ENCODE results near the gene FRAS1.

FRAS1 gene

DNA sequence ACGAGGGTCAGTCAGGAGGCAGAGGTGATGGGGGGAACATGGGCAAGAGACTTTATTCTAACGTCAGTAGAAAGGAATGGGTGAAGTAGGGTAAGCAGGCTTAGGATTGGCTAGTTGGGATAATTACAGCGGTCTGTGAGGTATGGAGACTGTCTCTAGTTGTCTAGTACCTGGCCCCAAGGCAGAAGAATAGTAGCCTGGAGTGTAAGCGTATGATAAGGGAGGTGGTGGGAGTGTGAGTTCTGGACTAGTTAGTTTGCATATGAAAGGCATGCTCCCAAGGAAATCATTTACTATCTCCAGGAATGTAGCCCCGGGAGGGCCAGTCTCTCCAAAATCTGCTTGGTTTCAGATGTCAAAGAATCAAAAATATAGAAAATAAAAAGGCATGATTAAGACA lies 274.8 kb downstream of the FRAS1 start:
- H3K79me2 ChIP-seq (ENCODE audit: insufficient read depth, low read length), result no peaks in the 10 kb centered on the region
- no peaks in the 10 kb centered on the region for H3K36me3 ChIP-seq (ENCODE audit: insufficient read depth, low read length)
- H4K20me1 ChIP-seq (ENCODE audit: insufficient read depth, low read length), result no peaks in the 10 kb centered on the region
- H3K4me3 ChIP-seq (ENCODE audit: low read depth in 1 of 2, low read length in 2 of 2), result no peak overlapping the region
- H3K27ac ChIP-seq (ENCODE audit: low read length), result no peak overlapping the region
- no peaks in the 10 kb centered on the region for H3K4me1 ChIP-seq (ENCODE audit: insufficient read depth, low read length)
- no peak for ATAC-seq (ENCODE audit: insufficient read depth, low read depth)
- H2AFZ ChIP-seq (ENCODE audit: low read depth, low read length), result no peak overlapping the region
- no peak overlapping the region for H3K4me2 ChIP-seq (ENCODE audit: insufficient read depth, low read length)
- no peak overlapping the region for H3K9ac ChIP-seq (ENCODE audit: low read depth, low read length)
- H3K9me3 ChIP-seq (ENCODE audit: insufficient read depth, low read length, severe bottlenecking), result no peaks in the 10 kb centered on the region
- H3K27me3 ChIP-seq (ENCODE audit: insufficient read depth, low read length, poor library complexity), result peaks cover 13% of the 10 kb centered on the region
- no peak for TF ChIP-seq EZH2 (IDR thresholded peaks at IDR 0.05; ENCODE audit: borderline replicate concordance, low read depth, low read length, severe bottlenecking)
- TF ChIP-seq, protein P1, sequence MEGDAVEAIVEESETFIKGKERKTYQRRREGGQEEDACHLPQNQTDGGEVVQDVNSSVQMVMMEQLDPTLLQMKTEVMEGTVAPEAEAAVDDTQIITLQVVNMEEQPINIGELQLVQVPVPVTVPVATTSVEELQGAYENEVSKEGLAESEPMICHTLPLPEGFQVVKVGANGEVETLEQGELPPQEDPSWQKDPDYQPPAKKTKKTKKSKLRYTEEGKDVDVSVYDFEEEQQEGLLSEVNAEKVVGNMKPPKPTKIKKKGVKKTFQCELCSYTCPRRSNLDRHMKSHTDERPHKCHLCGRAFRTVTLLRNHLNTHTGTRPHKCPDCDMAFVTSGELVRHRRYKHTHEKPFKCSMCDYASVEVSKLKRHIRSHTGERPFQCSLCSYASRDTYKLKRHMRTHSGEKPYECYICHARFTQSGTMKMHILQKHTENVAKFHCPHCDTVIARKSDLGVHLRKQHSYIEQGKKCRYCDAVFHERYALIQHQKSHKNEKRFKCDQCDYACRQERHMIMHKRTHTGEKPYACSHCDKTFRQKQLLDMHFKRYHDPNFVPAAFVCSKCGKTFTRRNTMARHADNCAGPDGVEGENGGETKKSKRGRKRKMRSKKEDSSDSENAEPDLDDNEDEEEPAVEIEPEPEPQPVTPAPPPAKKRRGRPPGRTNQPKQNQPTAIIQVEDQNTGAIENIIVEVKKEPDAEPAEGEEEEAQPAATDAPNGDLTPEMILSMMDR (IDR thresholded peaks at IDR 0.05; ENCODE audit: borderline replicate concordance, extremely low read depth, low read length, poor library complexity, severe bottlenecking), result no peak
- no peak for DNase-seq

DNA sequence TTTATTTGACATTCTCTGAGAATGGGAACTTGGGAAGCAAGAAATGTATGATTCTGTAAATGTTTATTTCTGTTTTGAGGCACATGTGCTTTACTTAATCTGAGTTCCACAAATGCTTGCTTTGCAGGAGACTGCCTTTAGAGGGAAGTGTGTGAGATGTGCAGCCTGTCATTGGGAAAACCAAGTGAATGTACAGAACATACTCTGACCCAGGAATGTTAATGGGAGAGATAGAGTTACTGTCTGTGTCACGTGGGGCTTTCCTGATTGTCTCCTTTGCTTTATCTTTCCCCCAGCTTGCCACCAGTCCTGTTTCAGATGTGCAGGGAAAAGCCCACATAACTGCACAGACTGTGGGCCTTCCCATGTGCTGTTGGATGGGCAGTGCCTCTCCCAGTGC lies 275.9 kb downstream of the FRAS1 start:
- Histone ChIP-seq H3K27ac (ENCODE audit: low read length) (no peak overlapping the region), H3K4me3 (ENCODE audit: low read depth in 1 of 2, low read length in 2 of 2) (no peak overlapping the region), H3K4me1 (ENCODE audit: insufficient read depth, low read length) (no peaks in the 10 kb centered on the region), H3K4me2 (ENCODE audit: insufficient read depth, low read length) (no peak overlapping the region), H4K20me1 (ENCODE audit: insufficient read depth, low read length) (no peaks in the 10 kb centered on the region), H3K9ac (ENCODE audit: low read depth, low read length) (no peak overlapping the region), H2AFZ (ENCODE audit: low read depth, low read length) (no peak overlapping the region), H3K79me2 (ENCODE audit: insufficient read depth, low read length) (no peaks in the 10 kb centered on the region), H3K36me3 (ENCODE audit: insufficient read depth, low read length) (no peaks in the 10 kb centered on the region), H3K9me3 (ENCODE audit: insufficient read depth, low read length, severe bottlenecking) (no peaks in the 10 kb centered on the region), H3K27me3 (ENCODE audit: insufficient read depth, low read length, poor library complexity) (peaks cover 13% of the 10 kb centered on the region)
- DNase-seq (no peak), ATAC-seq (ENCODE audit: insufficient read depth, low read depth) (no peak)
- no peak for TF ChIP-seq EZH2 (IDR thresholded peaks at IDR 0.05; ENCODE audit: borderline replicate concordance, low read depth, low read length, severe bottlenecking)
- TF ChIP-seq, protein P1 (IDR thresholded peaks at IDR 0.05; ENCODE audit: borderline replicate concordance, extremely low read depth, low read length, poor library complexity, severe bottlenecking), result no peak

DNA sequence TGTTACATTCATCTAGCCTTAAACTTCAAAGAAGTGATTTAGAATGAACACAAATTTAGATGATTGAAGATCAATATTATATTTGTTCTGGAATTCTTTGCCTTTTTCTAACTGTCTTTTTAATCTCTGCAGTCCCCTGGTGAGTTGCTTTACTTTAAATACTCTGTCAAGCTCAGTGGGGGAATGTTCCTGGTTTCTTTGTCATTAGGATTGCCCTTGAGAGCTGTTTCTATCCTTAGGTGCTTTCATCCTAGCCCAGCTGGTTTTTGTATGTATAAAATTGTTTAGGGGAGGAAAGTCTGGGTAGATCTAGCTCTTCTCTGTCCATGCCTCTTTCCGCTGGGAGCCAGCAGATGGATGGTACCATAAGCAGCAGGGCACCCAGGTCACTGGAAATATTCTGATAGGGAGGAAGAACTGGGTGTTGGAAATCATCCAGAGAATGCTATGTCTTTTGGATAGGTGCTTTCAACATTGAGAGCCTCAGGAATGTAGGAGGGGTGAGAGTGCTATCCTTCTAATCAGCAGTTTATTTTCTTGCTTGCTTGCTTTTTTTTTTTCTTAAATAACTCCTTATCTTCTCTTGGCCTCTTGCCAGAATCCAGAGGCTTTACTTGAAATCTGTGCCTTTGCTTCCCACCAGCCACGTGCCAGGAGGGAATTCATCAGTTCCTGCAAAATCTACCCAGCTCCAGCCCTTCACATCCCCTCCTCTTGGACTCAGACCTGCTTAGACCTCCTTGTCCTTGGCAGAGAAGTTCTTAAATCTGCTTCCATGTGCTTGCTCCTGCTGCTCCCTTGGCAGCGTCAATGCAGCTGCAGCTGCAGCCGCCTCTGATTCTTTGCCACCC lies 279.2 kb downstream of the FRAS1 start:
- Histone ChIP-seq H3K4me1 (ENCODE audit: insufficient read depth, low read length) (no peaks in the 10 kb centered on the region), H3K4me3 (ENCODE audit: low read depth in 1 of 2, low read length in 2 of 2) (no peak overlapping the region), H4K20me1 (ENCODE audit: insufficient read depth, low read length) (no peaks in the 10 kb centered on the region)

More for the DNA sequence above, 279.2 kb downstream of the FRAS1 start:
- Histone ChIP-seq H3K4me2 (ENCODE audit: insufficient read depth, low read length) (no peak overlapping the region), H3K9ac (ENCODE audit: low read depth, low read length) (no peak overlapping the region), H3K79me2 (ENCODE audit: insufficient read depth, low read length) (no peaks in the 10 kb centered on the region), H3K36me3 (ENCODE audit: insufficient read depth, low read length) (no peaks in the 10 kb centered on the region), H3K27me3 (ENCODE audit: insufficient read depth, low read length, poor library complexity) (peaks cover 13% of the 10 kb centered on the region), H3K27ac (ENCODE audit: low read length) (no peak overlapping the region), H2AFZ (ENCODE audit: low read depth, low read length) (no peak overlapping the region), H3K9me3 (ENCODE audit: insufficient read depth, low read length, severe bottlenecking) (no peaks in the 10 kb centered on the region)
- no peak for DNase-seq
- TF ChIP-seq EZH2 (IDR thresholded peaks at IDR 0.05; ENCODE audit: borderline replicate concordance, low read depth, low read length, severe bottlenecking), result no peak
- TF ChIP-seq, protein P1 (IDR thresholded peaks at IDR 0.05; ENCODE audit: borderline replicate concordance, extremely low read depth, low read length, poor library complexity, severe bottlenecking), result no peak
- no peak for ATAC-seq (ENCODE audit: insufficient read depth, low read depth)

Measured in DND-41 (cell line).